HG03442 (cell line): ENCODE measurements around the gene NEBL.
"Not testable (repeated sequence)": the region's sequence is repeated elsewhere in the genome, so short reads cannot be mapped to it uniquely, and the experiment has no call there.

Source experiments
- ATAC-seq: cut with Tn5 transposase; IDR thresholded peaks from one replicate; pipeline ENCODE4 v1.9.1; 2021; ENCODE audit warnings: mild to moderate bottlenecking, moderate library complexity; ENCODE audit not compliant: unreplicated experiment

Gene NEBL, protein sequence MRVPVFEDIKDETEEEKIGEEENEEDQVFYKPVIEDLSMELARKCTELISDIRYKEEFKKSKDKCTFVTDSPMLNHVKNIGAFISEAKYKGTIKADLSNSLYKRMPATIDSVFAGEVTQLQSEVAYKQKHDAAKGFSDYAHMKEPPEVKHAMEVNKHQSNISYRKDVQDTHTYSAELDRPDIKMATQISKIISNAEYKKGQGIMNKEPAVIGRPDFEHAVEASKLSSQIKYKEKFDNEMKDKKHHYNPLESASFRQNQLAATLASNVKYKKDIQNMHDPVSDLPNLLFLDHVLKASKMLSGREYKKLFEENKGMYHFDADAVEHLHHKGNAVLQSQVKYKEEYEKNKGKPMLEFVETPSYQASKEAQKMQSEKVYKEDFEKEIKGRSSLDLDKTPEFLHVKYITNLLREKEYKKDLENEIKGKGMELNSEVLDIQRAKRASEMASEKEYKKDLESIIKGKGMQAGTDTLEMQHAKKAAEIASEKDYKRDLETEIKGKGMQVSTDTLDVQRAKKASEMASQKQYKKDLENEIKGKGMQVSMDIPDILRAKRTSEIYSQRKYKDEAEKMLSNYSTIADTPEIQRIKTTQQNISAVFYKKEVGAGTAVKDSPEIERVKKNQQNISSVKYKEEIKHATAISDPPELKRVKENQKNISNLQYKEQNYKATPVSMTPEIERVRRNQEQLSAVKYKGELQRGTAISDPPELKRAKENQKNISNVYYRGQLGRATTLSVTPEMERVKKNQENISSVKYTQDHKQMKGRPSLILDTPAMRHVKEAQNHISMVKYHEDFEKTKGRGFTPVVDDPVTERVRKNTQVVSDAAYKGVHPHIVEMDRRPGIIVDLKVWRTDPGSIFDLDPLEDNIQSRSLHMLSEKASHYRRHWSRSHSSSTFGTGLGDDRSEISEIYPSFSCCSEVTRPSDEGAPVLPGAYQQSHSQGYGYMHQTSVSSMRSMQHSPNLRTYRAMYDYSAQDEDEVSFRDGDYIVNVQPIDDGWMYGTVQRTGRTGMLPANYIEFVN

GRCh38 chr10:20897146-20897825, at the start of gene NEBL:
Gene NEBL (minus strand): TSS chr10:20897311. CDS start chr10:20897205, 106 bp downstream.
- no peak for ATAC-seq

DNA sequence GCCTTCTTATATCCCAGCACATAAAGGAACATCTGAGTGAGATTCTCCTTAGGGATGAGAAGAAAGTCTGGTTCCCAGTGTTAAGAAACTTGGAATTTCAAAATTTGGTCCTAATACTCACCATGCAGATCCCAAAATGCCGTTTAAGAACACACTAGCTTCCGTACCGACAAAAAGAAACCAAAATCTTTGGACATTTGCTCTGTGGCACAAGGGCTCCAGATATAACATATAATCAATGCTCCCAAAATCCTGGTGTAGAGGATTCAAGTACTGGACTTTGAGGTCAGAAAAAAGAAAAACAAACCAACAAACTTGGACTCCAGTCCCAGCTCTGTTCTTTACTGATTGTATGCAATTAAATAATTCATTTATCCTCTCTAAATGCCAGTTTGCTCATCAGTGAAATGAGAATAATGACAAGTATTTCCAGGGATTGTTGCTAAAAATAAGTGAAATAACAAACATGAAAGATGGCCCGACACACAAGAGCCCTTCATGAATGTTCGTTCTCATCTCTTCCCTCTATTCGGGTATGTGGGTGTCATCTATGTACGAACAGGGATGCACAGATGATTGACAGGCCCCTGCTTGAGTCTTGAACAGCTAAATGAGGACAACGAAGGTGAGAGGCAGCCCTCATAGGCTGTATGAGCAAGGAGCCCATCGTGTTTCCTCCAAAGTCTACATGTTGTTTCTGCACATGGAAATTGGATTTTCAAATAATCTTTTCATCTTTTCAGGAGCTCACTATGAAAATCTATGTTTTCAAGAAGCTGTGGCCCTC, 48.6 kb upstream of the NEBL start:
- ATAC-seq: no peak

DNA sequence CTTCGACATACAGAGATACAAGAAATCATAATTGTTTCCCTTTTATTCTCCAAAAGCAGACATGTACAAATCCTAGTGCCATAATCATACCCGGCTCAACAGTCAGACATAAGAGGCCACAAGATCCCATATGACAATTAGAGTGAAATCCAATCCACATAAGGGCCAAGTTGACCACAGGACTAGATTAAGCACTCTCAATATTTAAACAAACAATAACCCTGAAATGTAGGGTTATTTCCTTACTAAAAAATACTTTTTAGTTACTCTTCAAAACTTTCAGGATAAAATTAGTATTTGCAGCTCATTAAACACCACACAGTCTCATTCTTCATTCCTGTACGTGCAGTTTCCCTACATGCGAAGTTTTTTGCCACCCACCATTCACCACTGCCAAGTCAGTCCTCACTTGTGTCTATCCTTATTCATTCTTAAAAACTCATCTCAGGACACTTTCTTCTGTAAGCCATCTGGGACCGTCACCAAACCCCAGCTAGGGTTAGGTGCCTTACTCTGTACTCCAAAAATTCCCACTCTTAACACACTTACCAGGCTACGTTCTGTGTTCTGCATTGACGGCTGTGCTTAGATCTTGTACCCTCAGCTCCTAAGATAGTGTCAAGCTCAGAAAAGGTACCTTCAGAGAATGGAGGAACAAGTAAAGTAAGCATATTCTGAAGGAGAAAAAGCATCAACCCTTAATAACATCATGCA, 47.8 kb upstream of the NEBL start:
- ATAC-seq: no peak

DNA sequence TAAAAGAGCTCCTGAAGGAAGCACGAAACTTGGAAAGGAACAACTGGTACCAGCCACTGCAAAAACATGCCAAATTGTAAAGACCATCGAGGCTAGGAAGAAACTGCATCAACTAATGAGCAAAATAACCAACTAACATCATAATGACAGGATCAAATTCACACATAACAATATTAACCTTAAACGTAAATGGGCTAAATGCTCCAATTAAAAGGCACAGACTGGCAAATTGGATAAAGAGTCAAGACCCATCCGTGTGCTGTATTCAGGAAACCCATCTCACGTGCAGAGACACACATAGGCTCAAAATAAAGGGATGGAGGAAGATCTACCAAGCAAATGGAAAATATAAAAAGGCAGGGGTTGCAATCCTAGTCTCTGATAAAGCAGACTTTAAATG, 42.3 kb upstream of the NEBL start:
- not testable (repeated sequence) for ATAC-seq

- no peak for ATAC-seq
Observed at GRCh38 chr10:20936396-20936795, 39.3 kb upstream of the NEBL start.

DNA sequence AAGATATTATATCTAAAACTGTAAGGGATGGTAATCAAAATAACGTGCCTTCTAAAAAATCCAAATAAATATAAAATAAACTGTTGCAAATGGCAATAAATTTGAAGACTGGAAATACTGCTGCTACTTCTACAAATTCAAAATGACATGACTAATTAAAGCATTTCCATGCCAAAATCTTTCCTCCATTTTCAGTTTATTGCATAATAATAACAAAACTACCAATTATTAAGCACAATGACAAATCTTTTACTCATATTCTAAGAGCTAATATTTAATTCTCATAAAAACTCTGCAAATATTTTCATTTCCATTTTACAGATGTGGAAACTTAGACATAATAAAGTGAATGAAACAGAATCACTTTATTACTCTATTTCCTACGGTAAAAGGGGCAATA, 38.8 kb upstream of the NEBL start:
- no peak for ATAC-seq

DNA sequence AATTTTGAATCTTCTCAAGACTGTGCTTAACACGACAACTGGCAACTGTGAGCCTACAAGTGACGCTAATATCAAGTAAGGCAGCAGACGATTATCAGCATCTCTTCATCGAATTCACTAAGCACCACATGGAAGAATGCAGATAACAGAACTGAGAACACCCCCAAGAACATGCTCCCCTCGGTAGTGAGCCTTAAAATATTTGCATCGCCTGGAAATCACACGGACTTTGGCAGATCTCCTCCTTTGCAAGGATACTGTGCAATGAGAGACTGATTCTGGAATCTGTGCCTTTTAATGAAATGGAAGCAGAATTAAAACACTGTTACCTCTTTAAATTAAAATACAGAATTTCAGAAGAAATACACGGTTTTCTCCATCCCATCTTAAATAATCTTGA, 38.2 kb upstream of the NEBL start:
- no peak for ATAC-seq

- ATAC-seq: no peak
Observed at GRCh38 chr10:20933705-20934104, 36.6 kb upstream of the NEBL start.

- ATAC-seq: no peak
Observed at GRCh38 chr10:20932606-20933126, 35.6 kb upstream of the NEBL start.

GRCh38 chr10:20931156-20931795, 34.2 kb upstream of the NEBL start:
- no peak for ATAC-seq

- ATAC-seq: no peak
Observed at GRCh38 chr10:20927456-20927855, 30.3 kb upstream of the NEBL start.

DNA sequence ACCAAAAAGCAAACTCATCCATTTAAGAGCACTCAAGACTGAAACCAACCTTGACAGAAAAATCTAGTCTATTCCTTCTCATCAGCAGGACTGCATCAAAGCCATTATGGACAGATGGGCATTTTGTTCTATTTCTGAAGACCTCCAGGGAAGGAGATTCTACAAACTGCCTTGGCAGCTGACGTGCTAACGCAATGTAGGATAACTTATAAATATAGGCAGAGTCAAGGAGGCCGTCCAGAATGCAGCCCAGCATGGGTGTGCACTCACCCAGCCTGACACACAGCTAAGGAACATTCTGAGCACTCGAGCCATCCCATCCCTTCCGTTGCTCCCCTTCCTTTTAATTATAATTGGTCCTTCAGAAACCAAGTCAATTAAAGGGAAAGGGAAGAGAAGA, 25.3 kb upstream of the NEBL start:
- ATAC-seq: no peak

- no peak for ATAC-seq
Observed at GRCh38 chr10:20922033-20922432, 24.9 kb upstream of the NEBL start.

DNA sequence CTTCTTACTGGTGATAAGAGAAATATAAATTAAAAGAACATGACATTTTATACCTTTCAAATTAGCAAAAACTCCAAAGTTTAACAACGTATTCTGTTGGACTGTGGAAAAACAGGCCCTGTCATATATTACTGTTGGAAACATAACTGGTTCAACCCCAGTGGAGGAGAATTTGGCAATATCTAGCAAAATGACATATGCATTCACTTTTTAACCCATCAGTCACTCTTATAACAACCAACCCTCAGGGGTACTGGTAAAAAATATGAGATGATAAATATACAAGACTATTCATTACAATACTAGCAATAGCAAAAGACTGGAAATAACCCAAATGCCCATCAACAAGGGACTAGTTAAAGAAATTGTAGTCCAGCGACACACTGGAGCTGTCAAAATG, 22.9 kb upstream of the NEBL start:
- ATAC-seq: no peak

GRCh38 chr10:20919481-20919880, 22.4 kb upstream of the NEBL start:
- ATAC-seq: no peak

DNA sequence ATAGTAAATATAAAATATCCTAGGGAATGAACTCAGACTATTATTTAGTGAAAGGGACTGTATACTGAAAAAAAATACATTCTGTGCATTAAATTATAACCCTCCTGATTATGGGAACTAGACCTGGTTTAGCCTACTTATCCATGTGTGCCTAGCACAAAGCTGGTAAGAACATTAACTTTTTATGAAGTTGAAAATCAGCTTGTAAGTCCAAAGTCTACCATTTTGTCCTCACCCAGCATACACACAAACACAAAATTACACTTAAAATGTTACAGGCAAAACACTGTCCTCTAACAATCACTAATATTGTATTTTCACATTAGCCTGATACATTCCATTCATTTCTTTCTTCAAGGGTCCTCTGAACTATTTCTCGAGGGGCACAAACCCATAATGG, 19.9 kb upstream of the NEBL start:
- no peak for ATAC-seq

DNA sequence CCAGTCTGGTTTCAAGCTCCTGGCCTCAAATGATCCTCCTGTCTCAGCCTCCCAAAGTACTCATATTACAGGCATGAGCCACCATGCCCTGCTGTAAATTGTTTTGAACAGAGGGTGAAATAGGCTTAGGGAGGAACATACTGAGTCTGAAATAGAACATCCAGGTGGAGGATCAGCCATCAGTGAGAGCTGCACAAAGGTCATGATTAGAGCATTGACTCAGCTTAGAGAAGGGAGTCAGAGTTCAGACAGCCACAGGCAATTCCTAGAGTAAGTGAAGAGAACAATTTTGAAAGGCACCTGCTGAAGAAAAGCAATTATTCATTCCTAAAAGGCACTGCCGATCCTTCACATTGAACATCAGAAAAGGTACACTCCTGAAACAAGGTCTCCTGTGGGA, 15.9 kb upstream of the NEBL start:
- ATAC-seq: no peak

DNA sequence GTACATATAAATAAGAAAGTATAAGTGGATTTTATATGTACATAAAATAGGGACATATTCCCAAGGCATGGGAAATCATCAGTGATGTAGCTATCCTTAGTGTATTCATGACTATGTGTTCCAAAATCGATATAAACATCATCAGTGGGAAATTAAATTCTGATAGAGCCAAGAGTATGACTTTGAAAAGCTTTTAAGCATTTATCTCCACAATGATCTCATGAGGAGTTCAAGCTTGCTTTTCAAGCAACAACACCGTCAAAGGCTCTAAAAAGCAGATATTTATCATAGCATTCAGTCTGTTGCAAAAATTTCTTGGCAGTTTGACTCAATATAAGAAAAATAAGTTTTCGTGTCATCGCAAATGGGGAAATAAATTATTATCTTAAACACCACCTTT, 14.5 kb upstream of the NEBL start:
- ATAC-seq: no peak

DNA sequence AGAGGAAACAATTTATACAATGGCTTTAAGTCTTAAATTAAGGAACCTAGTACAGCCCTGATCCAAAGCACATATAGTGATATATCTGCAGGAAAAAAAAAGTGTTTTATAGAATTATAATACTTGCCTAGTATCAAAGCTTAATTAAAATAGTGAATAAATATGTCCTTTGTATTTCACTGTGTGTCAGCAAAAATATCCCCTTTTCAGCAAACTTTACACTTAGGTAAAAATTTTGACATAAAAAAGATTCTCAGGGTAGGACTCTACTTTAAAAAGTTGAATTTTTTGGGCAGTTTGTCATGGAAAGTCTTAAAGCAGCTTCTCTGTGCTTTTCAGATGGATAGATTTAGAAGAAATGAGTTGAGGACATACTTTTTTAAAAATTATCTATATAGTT, 12.7 kb upstream of the NEBL start:
- no peak for ATAC-seq
